Stimulated activated CD8-positive, alpha-beta memory T cell treated with anti-CD3 and anti-CD28 coated beads, Interleukin-4, amount 100 ng/mL, for 4 hours (primary cell): Measurements from ENCODE around the gene RPLP1.

Source experiments
- DNase-seq, 2 donors: peaks; one replicate each; pipeline ENCODE4 v3.0.0-alpha.2; 2020; ENCODE audit warnings: low read depth in 2 of 2, low spot score in 1 of 2

Gene RPLP1

GRCh38 chr15:69496001-69496400 is 43.4 kb downstream of the RPLP1 start:
- DNase-seq: no peak

- no peak for DNase-seq
These were observed 44.5 kb downstream of the RPLP1 start for GRCh38 chr15:69497076-69497475.

GRCh38 chr15:69497667-69498066 is 45.0 kb downstream of the RPLP1 start:
- no peak for DNase-seq

GRCh38 chr15:69498282-69498681 is 45.7 kb downstream of the RPLP1 start:
- DNase-seq: no peak

GRCh38 chr15:69498987-69499386 is 46.4 kb downstream of the RPLP1 start:
- no peak for DNase-seq

GRCh38 chr15:69499521-69500211 is 47.0 kb downstream of the RPLP1 start:
- no peak for DNase-seq

- DNase-seq: no peak
These were observed 47.7 kb downstream of the RPLP1 start for GRCh38 chr15:69500339-69500738.

GRCh38 chr15:69501456-69501855 is 48.8 kb downstream of the RPLP1 start:
- no peak for DNase-seq

GRCh38 chr15:69502470-69503045 is 49.9 kb downstream of the RPLP1 start:
- DNase-seq: no peak

- no peak for DNase-seq
These were observed 51.9 kb downstream of the RPLP1 start for GRCh38 chr15:69504352-69505040.
